Upper lobe of left lung (tissue), 4 donors: ENCODE measurements around the gene USP10.

ENCODE experiments used
- POLR2A ChIP-seq, 4 donors: fragments of 450-650 bp; IDR thresholded peaks; one replicate each; pipeline ENCODE4 v1.5.1; 2016 to 2017; ENCODE audit warnings: antibody characterized with exemption in 4 of 4, mild to moderate bottlenecking in 2 of 4
- POLR2AphosphoS5 ChIP-seq, 2 donors: sonication (generic); formaldehyde crosslinking; IDR thresholded peaks; one replicate each; pipeline ENCODE4 v1.5.1; 2017; ENCODE audit warnings: antibody characterized with exemption in 2 of 2
- TF ChIP-seq, protein P1 (sequence below), 6 experiments: fragments of 450-650 bp in 4 of 6; fragments of 200-600 bp in 2 of 6; sonication (generic) in 2 of 6; IDR thresholded peaks; one replicate each; pipeline ENCODE4 v1.5.1; 2016 to 2019; ENCODE audit warnings: antibody characterized with exemption in 6 of 6

DNA sequence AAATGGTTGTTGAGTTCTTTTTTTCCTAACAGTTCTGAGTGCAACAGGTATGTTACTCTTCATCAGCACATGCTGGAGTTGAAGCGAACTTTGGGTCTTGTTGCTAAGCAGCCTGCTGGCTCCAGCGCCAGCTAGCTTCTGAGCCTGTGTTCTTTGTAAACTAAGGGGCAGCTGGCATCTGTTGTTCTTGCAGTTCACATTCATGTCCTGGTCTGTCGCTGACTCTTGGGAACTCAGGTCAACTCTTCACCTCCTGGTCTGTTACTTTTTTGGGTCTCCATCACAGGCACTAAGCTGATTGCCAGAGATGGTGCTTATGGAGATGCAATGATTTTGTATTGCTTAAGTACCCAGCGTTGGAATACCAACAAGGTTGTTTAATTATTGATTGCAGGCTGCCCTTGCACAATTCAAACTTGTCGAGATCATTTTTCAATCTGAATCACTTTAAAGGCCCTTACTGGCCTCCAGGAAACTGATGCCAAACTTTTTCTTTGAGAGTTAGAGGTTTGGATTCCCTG lies 40.9 kb downstream of the USP10 start:
- TF ChIP-seq, protein P1, sequence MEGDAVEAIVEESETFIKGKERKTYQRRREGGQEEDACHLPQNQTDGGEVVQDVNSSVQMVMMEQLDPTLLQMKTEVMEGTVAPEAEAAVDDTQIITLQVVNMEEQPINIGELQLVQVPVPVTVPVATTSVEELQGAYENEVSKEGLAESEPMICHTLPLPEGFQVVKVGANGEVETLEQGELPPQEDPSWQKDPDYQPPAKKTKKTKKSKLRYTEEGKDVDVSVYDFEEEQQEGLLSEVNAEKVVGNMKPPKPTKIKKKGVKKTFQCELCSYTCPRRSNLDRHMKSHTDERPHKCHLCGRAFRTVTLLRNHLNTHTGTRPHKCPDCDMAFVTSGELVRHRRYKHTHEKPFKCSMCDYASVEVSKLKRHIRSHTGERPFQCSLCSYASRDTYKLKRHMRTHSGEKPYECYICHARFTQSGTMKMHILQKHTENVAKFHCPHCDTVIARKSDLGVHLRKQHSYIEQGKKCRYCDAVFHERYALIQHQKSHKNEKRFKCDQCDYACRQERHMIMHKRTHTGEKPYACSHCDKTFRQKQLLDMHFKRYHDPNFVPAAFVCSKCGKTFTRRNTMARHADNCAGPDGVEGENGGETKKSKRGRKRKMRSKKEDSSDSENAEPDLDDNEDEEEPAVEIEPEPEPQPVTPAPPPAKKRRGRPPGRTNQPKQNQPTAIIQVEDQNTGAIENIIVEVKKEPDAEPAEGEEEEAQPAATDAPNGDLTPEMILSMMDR (IDR thresholded peaks at IDR 0.05) = no peak
- TF ChIP-seq POLR2A (IDR thresholded peaks at IDR 0.05) = no peak
- no peak for TF ChIP-seq POLR2AphosphoS5 (IDR thresholded peaks at IDR 0.05)
